ENCODE data around the gene TSPAN5.

The TSPAN5 gene

GRCh38 chr4:98662626-98663225, 4.3 kb upstream of the TSPAN5 start:
- TF ChIP-seq ZFX (IDR thresholded peaks at IDR 0.05), result no peak
- TF ChIP-seq CTCF (conservative IDR thresholded peaks at IDR 0.05), result no peak
- peak overlapping the region; percentile 17; the same call in 1 of the 2 replicates for H3K27ac ChIP-seq

GRCh38 chr4:98662055-98662453, 3.6 kb upstream of the TSPAN5 start:
- no peak overlapping the region for H3K27ac ChIP-seq

GRCh38 chr4:98661371-98662054, 3.1 kb upstream of the TSPAN5 start:
- H3K27ac ChIP-seq, result no peak overlapping the region

More at GRCh38 chr4:98662055-98662453, 3.6 kb upstream of the TSPAN5 start:
- TF ChIP-seq CTCF (conservative IDR thresholded peaks at IDR 0.05) (no peak), ZFX (IDR thresholded peaks at IDR 0.05) (no peak)

GRCh38 chr4:98659741-98660462, 1.5 kb upstream of the TSPAN5 start:
- TF ChIP-seq CTCF (conservative IDR thresholded peaks at IDR 0.05) (no peak), ZFX (IDR thresholded peaks at IDR 0.05) (no peak)

More at GRCh38 chr4:98661371-98662054, 3.1 kb upstream of the TSPAN5 start:
- TF ChIP-seq CTCF (conservative IDR thresholded peaks at IDR 0.05), result no peak
- TF ChIP-seq ZFX (IDR thresholded peaks at IDR 0.05), result no peak

GRCh38 chr4:98659106-98659592, 738 bp upstream of the TSPAN5 start:
- H3K27ac ChIP-seq, result no peak overlapping the region
- TF ChIP-seq CTCF (conservative IDR thresholded peaks at IDR 0.05) (no peak), ZFX (IDR thresholded peaks at IDR 0.05) (no peak)

More at GRCh38 chr4:98659741-98660462, 1.5 kb upstream of the TSPAN5 start:
- no peak overlapping the region for H3K27ac ChIP-seq

- no peak overlapping the region for H3K27ac ChIP-seq
Observed at GRCh38 chr4:98657531-98658286, 702 bp downstream of the TSPAN5 start.

More at GRCh38 chr4:98657531-98658286, 702 bp downstream of the TSPAN5 start:
- TF ChIP-seq ZFX (IDR thresholded peaks at IDR 0.05), result no peak
- no peak for TF ChIP-seq CTCF (conservative IDR thresholded peaks at IDR 0.05)
